ENCODE measurements around the gene MAN1A1.

DNA sequence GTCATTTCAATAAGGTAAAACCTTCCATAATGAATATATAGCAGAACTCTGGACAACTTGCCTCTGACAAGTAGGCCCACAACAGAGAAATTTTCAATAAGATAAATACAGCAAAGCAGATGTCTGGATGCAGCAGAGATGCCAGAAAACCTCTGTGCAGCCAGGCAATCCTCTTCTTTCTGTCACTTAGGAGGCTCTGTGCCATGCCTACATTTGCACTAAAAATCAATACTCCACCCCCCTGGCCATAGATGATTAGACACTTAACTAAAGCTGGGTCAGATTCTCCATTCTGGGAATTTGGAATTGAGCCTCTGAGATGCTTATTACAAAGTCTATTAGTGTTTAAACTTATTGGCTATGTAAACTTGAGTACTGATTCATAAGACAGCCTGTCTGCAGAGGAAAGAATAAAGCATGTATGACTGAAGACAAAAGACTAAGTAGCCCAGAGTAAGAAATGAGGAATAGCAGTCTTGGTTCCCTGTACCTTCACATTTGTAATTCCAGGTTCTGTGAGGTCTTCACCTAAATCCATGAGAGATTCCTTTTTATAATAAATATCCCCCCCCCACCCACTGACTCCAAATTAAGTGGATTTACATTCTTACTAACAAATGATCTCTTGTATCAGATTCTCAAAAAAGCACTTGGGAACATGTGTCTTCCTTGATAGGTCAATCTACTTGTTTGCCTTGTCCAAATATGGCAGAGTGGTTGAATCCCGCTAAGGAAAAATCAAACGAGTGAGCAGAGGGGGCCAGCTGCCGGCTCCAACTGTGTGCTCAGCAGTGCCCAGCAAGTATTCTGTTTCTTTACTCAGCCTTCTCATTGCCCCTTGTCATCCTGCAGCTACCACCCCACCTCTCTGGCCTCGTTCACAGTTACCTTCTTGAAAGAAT lies 20.4 kb downstream of the MAN1A1 start:
- TF ChIP-seq CTCF (IDR thresholded peaks at IDR 0.05; ENCODE audit: insufficient read depth, low read length, poor library complexity, severe bottlenecking) (no peak), EZH2phosphoT487 (conservative IDR thresholded peaks at IDR 0.05; ENCODE audit: low read length) (no peak)

Measured in SU-DHL-6 (cell line).